HEK293 (cell line): ENCODE measurements around the gene SHTN1.

Source experiments
- CTCF ChIA-PET: fragments of 350-600 bp; formaldehyde crosslinking; extraction: SDS; loops from one replicate; lab custom pipeline; 2021; ENCODE audit warnings: antibody characterized with exemption; lab: Yijun Ruan, JAX
- POLR2A ChIA-PET: fragments of 300-600 bp; formaldehyde crosslinking; extraction: SDS; loops from one replicate; lab custom pipeline; 2020; ENCODE audit warnings: antibody characterized with exemption, inconsistent platforms; lab: Yijun Ruan, JAX
- H3K27ac ChIP-seq: fragments of 200-500 bp; sonication (Bioruptor generic); 2 replicates; pipeline ENCODE4 v1.5.1; 2014; ENCODE audit warnings: low read depth, low read length, control low read depth, inconsistent platforms; ENCODE audit errors: extremely low read depth
- H3K36me3 ChIP-seq, 2 experiments: fragments of 200-500 bp in 1 of 2; sonication (Bioruptor generic) in 1 of 2; 1 replicate in 1 of 2; 2 replicates in 1 of 2; pipeline ENCODE4 v1.5.1; 2014 to 2017; ENCODE audit warnings: inconsistent platforms in 2 of 2, low read length in 2 of 2; ENCODE audit not compliant: control insufficient read depth in 2 of 2, insufficient read depth in 1 of 2
- H3K4me1 ChIP-seq: fragments of 200-500 bp; sonication (Bioruptor generic); 2 replicates; pipeline ENCODE4 v1.5.1; 2014; ENCODE audit warnings: mild to moderate bottlenecking, low read length, inconsistent platforms; ENCODE audit not compliant: control insufficient read depth, insufficient read depth
- H3K4me3 ChIP-seq: 2 replicates; pipeline ENCODE4 v1.5.1; 2011; ENCODE audit warnings: low read depth, mild to moderate bottlenecking, control low read depth, low read length, moderate library complexity
- H3K9me3 ChIP-seq: fragments of 200-500 bp; sonication (Bioruptor generic); 2 replicates; pipeline ENCODE4 v1.5.1; 2014; ENCODE audit warnings: low read depth, low read length, inconsistent platforms; ENCODE audit not compliant: control insufficient read depth, insufficient read depth
- GLIS1 ChIP-seq: fragments of 450-650 bp; formaldehyde crosslinking; IDR thresholded peaks from 2 replicates; pipeline ENCODE4 v1.5.1; 2016; ENCODE audit warnings: missing biosample characterization, missing genetic modification characterization
- GLIS2 ChIP-seq: fragments of 450-650 bp; formaldehyde crosslinking; IDR thresholded peaks from 2 replicates; pipeline ENCODE4 v1.5.1; 2016; ENCODE audit warnings: missing biosample characterization, missing genetic modification characterization
- HOXA7 ChIP-seq: sonication (generic); formaldehyde crosslinking; IDR thresholded peaks from 2 replicates; pipeline ENCODE4 v1.8.1; 2022; ENCODE audit warnings: missing genetic modification reagents, borderline replicate concordance
- PRDM1 ChIP-seq: fragments of 450-650 bp; formaldehyde crosslinking; IDR thresholded peaks from 2 replicates; pipeline ENCODE4; 2016; ENCODE audit warnings: missing biosample characterization, missing genetic modification characterization
- PRDM6 ChIP-seq: fragments of 450-650 bp; formaldehyde crosslinking; IDR thresholded peaks from 2 replicates; pipeline ENCODE4 v1.5.1; 2017; ENCODE audit warnings: missing biosample characterization, missing genetic modification characterization
- ZNF133 ChIP-seq: fragments of 450-650 bp; formaldehyde crosslinking; IDR thresholded peaks from 2 replicates; pipeline ENCODE4 v1.5.1; 2016; ENCODE audit warnings: missing biosample characterization, missing genetic modification characterization
- ZNF175 ChIP-seq: fragments of 450-650 bp; formaldehyde crosslinking; IDR thresholded peaks from 2 replicates; pipeline ENCODE4 v1.5.1; 2016; ENCODE audit warnings: missing biosample characterization, missing genetic modification characterization
- ZNF248 ChIP-seq: fragments of 450-650 bp; formaldehyde crosslinking; IDR thresholded peaks from 2 replicates; pipeline ENCODE4 v1.5.1; 2017; ENCODE audit warnings: missing biosample characterization, missing genetic modification characterization
- ZNF544 ChIP-seq: fragments of 450-650 bp; formaldehyde crosslinking; IDR thresholded peaks from 2 replicates; pipeline ENCODE4 v1.5.0; 2017; ENCODE audit warnings: missing biosample characterization, missing genetic modification characterization
- ZNF639 ChIP-seq: fragments of 450-650 bp; formaldehyde crosslinking; IDR thresholded peaks from 2 replicates; pipeline ENCODE4 v1.5.1; 2016; ENCODE audit warnings: missing biosample characterization, missing genetic modification characterization
- ZNF76 ChIP-seq: fragments of 450-650 bp; formaldehyde crosslinking; IDR thresholded peaks from 2 replicates; pipeline ENCODE4; 2016; ENCODE audit warnings: low read depth, missing biosample characterization, missing genetic modification characterization, borderline replicate concordance
- ZSCAN30 ChIP-seq: fragments of 450-650 bp; IDR thresholded peaks from 2 replicates; pipeline ENCODE4 v1.5.1; 2018; ENCODE audit warnings: missing biosample characterization, mild to moderate bottlenecking, missing genetic modification characterization, moderate library complexity
- TF ChIP-seq, protein P1 (sequence below): fragments of 450-650 bp; formaldehyde crosslinking; IDR thresholded peaks from 2 replicates; pipeline ENCODE4 v1.5.1; 2017; ENCODE audit warnings: missing biosample characterization, missing genetic modification characterization
- TF ChIP-seq, protein P2 (sequence below): fragments of 450-650 bp; formaldehyde crosslinking; IDR thresholded peaks from 2 replicates; pipeline ENCODE4 v1.5.1; 2016; ENCODE audit warnings: missing biosample characterization, missing genetic modification characterization
- TF ChIP-seq, protein P3 (sequence below): fragments of 450-650 bp; IDR thresholded peaks from 2 replicates; pipeline ENCODE4 v1.5.1; 2018; ENCODE audit warnings: missing biosample characterization, missing genetic modification characterization
- TF ChIP-seq, protein P4 (sequence below): fragments of 450-650 bp; formaldehyde crosslinking; IDR thresholded peaks from 2 replicates; pipeline ENCODE4 v1.5.1; 2017; ENCODE audit warnings: missing biosample characterization, missing genetic modification characterization

The SHTN1 gene

DNA sequence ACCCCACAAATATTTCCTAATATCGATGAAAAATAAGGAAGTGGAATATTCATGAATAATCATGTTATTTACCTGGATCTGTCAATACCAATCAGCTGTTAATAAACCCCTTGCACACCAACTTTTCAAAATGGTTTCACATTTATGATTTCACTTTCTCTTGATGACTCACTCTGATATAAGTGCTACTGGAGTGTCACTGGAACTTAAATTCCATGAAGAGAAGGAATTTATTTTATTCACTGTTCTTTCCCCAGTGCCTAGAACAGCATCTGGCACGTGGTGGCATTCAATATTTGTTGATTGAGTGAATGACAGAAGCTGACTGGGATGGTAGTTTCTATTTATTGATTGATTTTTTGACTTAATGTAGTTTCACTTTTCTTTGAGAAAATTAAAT, 159.2 kb downstream of the SHTN1 start:
- TF ChIP-seq PRDM1 (tag by site-specific recombination) (peak; percentile 69), ZSCAN30 (tag by site-specific recombination) (no peak)

GRCh38 chr10:116840389-116841075, 164.5 kb downstream of the SHTN1 start:
- no peaks in the 10 kb centered on the region for H3K36me3 ChIP-seq
- no peak overlapping the region for H3K4me3 ChIP-seq
- POLR2A ChIA-PET, result no interaction called here
- no peaks in the 10 kb centered on the region for H3K4me1 ChIP-seq
- no peak overlapping the region for H3K27ac ChIP-seq
- TF ChIP-seq, protein P1, sequence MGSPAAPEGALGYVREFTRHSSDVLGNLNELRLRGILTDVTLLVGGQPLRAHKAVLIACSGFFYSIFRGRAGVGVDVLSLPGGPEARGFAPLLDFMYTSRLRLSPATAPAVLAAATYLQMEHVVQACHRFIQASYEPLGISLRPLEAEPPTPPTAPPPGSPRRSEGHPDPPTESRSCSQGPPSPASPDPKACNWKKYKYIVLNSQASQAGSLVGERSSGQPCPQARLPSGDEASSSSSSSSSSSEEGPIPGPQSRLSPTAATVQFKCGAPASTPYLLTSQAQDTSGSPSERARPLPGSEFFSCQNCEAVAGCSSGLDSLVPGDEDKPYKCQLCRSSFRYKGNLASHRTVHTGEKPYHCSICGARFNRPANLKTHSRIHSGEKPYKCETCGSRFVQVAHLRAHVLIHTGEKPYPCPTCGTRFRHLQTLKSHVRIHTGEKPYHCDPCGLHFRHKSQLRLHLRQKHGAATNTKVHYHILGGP (tag by site-specific recombination), result no peak
- TF ChIP-seq, protein P2, sequence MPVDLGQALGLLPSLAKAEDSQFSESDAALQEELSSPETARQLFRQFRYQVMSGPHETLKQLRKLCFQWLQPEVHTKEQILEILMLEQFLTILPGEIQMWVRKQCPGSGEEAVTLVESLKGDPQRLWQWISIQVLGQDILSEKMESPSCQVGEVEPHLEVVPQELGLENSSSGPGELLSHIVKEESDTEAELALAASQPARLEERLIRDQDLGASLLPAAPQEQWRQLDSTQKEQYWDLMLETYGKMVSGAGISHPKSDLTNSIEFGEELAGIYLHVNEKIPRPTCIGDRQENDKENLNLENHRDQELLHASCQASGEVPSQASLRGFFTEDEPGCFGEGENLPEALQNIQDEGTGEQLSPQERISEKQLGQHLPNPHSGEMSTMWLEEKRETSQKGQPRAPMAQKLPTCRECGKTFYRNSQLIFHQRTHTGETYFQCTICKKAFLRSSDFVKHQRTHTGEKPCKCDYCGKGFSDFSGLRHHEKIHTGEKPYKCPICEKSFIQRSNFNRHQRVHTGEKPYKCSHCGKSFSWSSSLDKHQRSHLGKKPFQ (tag by site-specific recombination), result no peak
- TF ChIP-seq GLIS2 (tag by site-specific recombination), result no peak
- TF ChIP-seq HOXA7, result no peak
- no peak for TF ChIP-seq ZNF544 (tag by site-specific recombination)
- no peak for TF ChIP-seq ZNF639 (tag by site-specific recombination)
- no peak for TF ChIP-seq PRDM6
- TF ChIP-seq, protein P3, sequence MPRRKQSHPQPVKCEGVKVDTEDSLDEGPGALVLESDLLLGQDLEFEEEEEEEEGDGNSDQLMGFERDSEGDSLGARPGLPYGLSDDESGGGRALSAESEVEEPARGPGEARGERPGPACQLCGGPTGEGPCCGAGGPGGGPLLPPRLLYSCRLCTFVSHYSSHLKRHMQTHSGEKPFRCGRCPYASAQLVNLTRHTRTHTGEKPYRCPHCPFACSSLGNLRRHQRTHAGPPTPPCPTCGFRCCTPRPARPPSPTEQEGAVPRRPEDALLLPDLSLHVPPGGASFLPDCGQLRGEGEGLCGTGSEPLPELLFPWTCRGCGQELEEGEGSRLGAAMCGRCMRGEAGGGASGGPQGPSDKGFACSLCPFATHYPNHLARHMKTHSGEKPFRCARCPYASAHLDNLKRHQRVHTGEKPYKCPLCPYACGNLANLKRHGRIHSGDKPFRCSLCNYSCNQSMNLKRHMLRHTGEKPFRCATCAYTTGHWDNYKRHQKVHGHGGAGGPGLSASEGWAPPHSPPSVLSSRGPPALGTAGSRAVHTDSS (tag by site-specific recombination), result no peak
- TF ChIP-seq, protein P4, sequence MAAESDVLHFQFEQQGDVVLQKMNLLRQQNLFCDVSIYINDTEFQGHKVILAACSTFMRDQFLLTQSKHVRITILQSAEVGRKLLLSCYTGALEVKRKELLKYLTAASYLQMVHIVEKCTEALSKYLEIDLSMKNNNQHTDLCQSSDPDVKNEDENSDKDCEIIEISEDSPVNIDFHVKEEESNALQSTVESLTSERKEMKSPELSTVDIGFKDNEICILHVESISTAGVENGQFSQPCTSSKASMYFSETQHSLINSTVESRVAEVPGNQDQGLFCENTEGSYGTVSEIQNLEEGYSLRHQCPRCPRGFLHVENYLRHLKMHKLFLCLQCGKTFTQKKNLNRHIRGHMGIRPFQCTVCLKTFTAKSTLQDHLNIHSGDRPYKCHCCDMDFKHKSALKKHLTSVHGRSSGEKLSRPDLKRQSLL, result no peak
- TF ChIP-seq ZNF76 (tag by site-specific recombination), result no peak
- TF ChIP-seq ZNF133 (tag by site-specific recombination), result no peak
- TF ChIP-seq ZNF248 (tag by site-specific recombination), result no peak
- TF ChIP-seq GLIS1 (tag by site-specific recombination), result no peak
- no peak for TF ChIP-seq ZNF175 (tag by site-specific recombination)
- CTCF ChIA-PET, result interaction anchor here (0.6 to 2.0 kb wide), 4 partner anchors 49 to 334 kb away, joined by 3 to 9 read pairs (median 5); no protein-coding TSS in a partner anchor
- no peaks in the 10 kb centered on the region for H3K9me3 ChIP-seq

More for the DNA sequence above, 159.2 kb downstream of the SHTN1 start:
- ChIA-PET POLR2A (no interaction called here), CTCF (interaction anchor here (0.7 kb wide), 2 partner anchors 10 to 381 kb away, joined by 3 to 4 read pairs; no protein-coding TSS in a partner anchor)
- Histone ChIP-seq H3K36me3 (no peaks in the 10 kb centered on the region), H3K4me1 (no peaks in the 10 kb centered on the region), H3K9me3 (no peaks in the 10 kb centered on the region), H3K27ac (no peak overlapping the region), H3K4me3 (no peak overlapping the region)
